Panc1 (cell line): Measurements from ENCODE around the gene BTC.

Experiments
- CTCF ChIP-seq: fragments of 450-650 bp; IDR thresholded peaks from 2 replicates; pipeline ENCODE4 v1.5.1; 2017; ENCODE audit warnings: mild to moderate bottlenecking
- POLR2AphosphoS5 ChIP-seq: IDR thresholded peaks from 2 replicates; pipeline ENCODE4 v1.6.1; 2012; ENCODE audit warnings: mild to moderate bottlenecking, low read depth, low read length, moderate library complexity
- SIN3A ChIP-seq: IDR thresholded peaks from 2 replicates; pipeline ENCODE4 v1.6.1; 2012; ENCODE audit warnings: low read depth, mild to moderate bottlenecking, low read length, moderate library complexity, borderline replicate concordance; ENCODE audit not compliant: insufficient read depth

- TF ChIP-seq CTCF (no peak), POLR2AphosphoS5 (no peak), SIN3A (no peak)
Observed at GRCh38 chr4:74768857-74769525, 25.3 kb downstream of the BTC start.
